Transverse colon (tissue), 4 donors: Measurements from ENCODE around the gene EHBP1.

Experiments used
- POLR2AphosphoS5 ChIP-seq, 3 donors: sonication (generic); formaldehyde crosslinking; IDR thresholded peaks; one replicate each; pipeline ENCODE4 v1.6.1; 2016; ENCODE audit warnings: antibody characterized with exemption in 3 of 3
- TF ChIP-seq, protein P1 (sequence below), 5 experiments: fragments of 200-600 bp in 3 of 5; fragments of 450-650 bp in 2 of 5; sonication (generic) in 3 of 5; IDR thresholded peaks; 1 replicate in 2 of 5; 2 replicates in 3 of 5; pipeline ENCODE4 v1.5.1; 2016 to 2017; ENCODE audit warnings: antibody characterized with exemption in 5 of 5, inconsistent platforms in 3 of 5, mild to moderate bottlenecking in 2 of 5, moderate library complexity in 1 of 5

- TF ChIP-seq, protein P1, sequence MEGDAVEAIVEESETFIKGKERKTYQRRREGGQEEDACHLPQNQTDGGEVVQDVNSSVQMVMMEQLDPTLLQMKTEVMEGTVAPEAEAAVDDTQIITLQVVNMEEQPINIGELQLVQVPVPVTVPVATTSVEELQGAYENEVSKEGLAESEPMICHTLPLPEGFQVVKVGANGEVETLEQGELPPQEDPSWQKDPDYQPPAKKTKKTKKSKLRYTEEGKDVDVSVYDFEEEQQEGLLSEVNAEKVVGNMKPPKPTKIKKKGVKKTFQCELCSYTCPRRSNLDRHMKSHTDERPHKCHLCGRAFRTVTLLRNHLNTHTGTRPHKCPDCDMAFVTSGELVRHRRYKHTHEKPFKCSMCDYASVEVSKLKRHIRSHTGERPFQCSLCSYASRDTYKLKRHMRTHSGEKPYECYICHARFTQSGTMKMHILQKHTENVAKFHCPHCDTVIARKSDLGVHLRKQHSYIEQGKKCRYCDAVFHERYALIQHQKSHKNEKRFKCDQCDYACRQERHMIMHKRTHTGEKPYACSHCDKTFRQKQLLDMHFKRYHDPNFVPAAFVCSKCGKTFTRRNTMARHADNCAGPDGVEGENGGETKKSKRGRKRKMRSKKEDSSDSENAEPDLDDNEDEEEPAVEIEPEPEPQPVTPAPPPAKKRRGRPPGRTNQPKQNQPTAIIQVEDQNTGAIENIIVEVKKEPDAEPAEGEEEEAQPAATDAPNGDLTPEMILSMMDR (IDR thresholded peaks at IDR 0.05) = no peak
- TF ChIP-seq POLR2AphosphoS5 (IDR thresholded peaks at IDR 0.05) = no peak
Measured at GRCh38 chr2:62687636-62688035, 17.9 kb upstream of the EHBP1 start.
